NB4 (cell line): ENCODE results near the gene SLC7A10.

Source experiments
- MYC ChIP-seq: IDR thresholded peaks from 2 replicates; pipeline ENCODE4 v1.6.1; 2011; ENCODE audit warnings: low read depth, low read length
- POLR2A ChIP-seq: IDR thresholded peaks from 2 replicates; pipeline ENCODE4 v1.6.1; 2011; ENCODE audit warnings: mild to moderate bottlenecking; ENCODE audit not compliant: insufficient read length; ENCODE audit errors: extremely low read depth
- TF ChIP-seq, protein P1 (sequence below): IDR thresholded peaks from one replicate; pipeline ENCODE4 v1.5.1; 2012; ENCODE audit warnings: low read depth, low read length
- TF ChIP-seq, protein P2 (sequence below): IDR thresholded peaks from 2 replicates; pipeline ENCODE4 v1.6.1; 2011; ENCODE audit warnings: low read depth, low read length

GRCh38 chr19:33271246-33272021 is 45.8 kb upstream of the SLC7A10 start:
- TF ChIP-seq, protein P1, sequence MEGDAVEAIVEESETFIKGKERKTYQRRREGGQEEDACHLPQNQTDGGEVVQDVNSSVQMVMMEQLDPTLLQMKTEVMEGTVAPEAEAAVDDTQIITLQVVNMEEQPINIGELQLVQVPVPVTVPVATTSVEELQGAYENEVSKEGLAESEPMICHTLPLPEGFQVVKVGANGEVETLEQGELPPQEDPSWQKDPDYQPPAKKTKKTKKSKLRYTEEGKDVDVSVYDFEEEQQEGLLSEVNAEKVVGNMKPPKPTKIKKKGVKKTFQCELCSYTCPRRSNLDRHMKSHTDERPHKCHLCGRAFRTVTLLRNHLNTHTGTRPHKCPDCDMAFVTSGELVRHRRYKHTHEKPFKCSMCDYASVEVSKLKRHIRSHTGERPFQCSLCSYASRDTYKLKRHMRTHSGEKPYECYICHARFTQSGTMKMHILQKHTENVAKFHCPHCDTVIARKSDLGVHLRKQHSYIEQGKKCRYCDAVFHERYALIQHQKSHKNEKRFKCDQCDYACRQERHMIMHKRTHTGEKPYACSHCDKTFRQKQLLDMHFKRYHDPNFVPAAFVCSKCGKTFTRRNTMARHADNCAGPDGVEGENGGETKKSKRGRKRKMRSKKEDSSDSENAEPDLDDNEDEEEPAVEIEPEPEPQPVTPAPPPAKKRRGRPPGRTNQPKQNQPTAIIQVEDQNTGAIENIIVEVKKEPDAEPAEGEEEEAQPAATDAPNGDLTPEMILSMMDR = no peak
- no peak for TF ChIP-seq POLR2A
- TF ChIP-seq, protein P2, sequence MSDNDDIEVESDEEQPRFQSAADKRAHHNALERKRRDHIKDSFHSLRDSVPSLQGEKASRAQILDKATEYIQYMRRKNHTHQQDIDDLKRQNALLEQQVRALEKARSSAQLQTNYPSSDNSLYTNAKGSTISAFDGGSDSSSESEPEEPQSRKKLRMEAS = no peak
- no peak for TF ChIP-seq MYC
